Measurements from ENCODE around the gene CHST9.

DNA sequence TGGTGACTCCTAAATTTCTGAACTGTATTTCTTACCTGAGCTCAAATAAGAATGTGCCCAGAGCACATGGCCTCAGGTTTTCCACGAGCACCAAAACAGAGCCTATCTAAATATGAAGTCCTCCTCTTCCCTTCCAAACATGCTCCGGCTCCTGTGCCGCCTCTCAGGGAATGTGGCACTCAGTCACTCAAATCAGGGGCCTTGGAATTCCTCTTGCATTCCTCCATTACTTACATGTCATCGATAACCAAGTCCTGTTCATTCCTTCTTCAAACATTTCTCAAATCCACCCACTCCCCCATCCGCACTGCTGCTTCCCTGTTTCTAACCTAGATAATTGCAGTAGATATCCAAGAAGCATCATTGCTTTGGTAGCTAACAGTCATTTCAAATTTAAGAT is 151.4 kb downstream of the CHST9 start:
- TF ChIP-seq CTCF (IDR thresholded peaks at IDR 0.05) = no peak
- no peak for TF ChIP-seq POLR2AphosphoS5 (IDR thresholded peaks at IDR 0.05)
- TF ChIP-seq POLR2A (IDR thresholded peaks at IDR 0.05) = no peak
- TF ChIP-seq EP300 (IDR thresholded peaks at IDR 0.05; ENCODE audit: low read depth) = no peak

Measured in transverse colon (tissue), 4 donors.